Karpas-422 (cell line): ENCODE results near the gene PFN4. TPM values are rescaled to one million over a fixed set of nuclear protein-coding genes. Genes with fewer than 3 reads are reported as not detected.
A peak's percentile ranks its signal among the peaks of the same experiment; 100 is the strongest.
"Not testable (repeated sequence)": the region's sequence is repeated elsewhere in the genome, so short reads cannot be mapped to it uniquely, and the experiment has no call there.

ENCODE experiments used
- DNase-seq: peaks from one replicate; pipeline ENCODE4 v3.0.0-alpha.2; 2015
- H2AFZ ChIP-seq: fragments of 200-600 bp; sonication (generic); 2 replicates; pipeline ENCODE4 v1.6.1; 2014; ENCODE audit warnings: antibody characterized with exemption, low read length, mixed read lengths
- H3K27ac ChIP-seq: fragments of 200-600 bp; sonication (generic); 2 replicates; pipeline ENCODE4 v1.5.1; 2014; ENCODE audit warnings: mild to moderate bottlenecking, low read length, moderate library complexity
- H3K27me3 ChIP-seq: fragments of 200-600 bp; sonication (generic); 2 replicates; pipeline ENCODE4 v1.6.1; 2014; ENCODE audit warnings: low read length, mixed read lengths
- H3K36me3 ChIP-seq: fragments of 200-600 bp; sonication (generic); 2 replicates; pipeline ENCODE4 v1.6.1; 2014; ENCODE audit warnings: low read length, mixed read lengths; ENCODE audit not compliant: insufficient read depth
- H3K4me1 ChIP-seq: fragments of 200-600 bp; sonication (generic); 2 replicates; pipeline ENCODE4 v1.6.1; 2014; ENCODE audit warnings: mild to moderate bottlenecking, low read length, mixed read lengths
- H3K4me2 ChIP-seq: fragments of 200-600 bp; sonication (generic); 2 replicates; pipeline ENCODE4 v1.6.1; 2014; ENCODE audit warnings: low read length, low read depth, mild to moderate bottlenecking; ENCODE audit not compliant: poor library complexity, severe bottlenecking
- H3K4me3 ChIP-seq: fragments of 200-600 bp; sonication (generic); 2 replicates; pipeline ENCODE4 v1.5.1; 2014; ENCODE audit warnings: mild to moderate bottlenecking, antibody characterized with exemption, low read length, mixed read lengths
- H3K79me2 ChIP-seq: fragments of 200-600 bp; sonication (generic); 2 replicates; pipeline ENCODE4 v1.6.1; 2014; ENCODE audit warnings: mild to moderate bottlenecking, low read length, mixed read lengths
- H3K9ac ChIP-seq: fragments of 200-600 bp; sonication (generic); 2 replicates; pipeline ENCODE4 v1.6.0; 2014; ENCODE audit warnings: low read length
- H3K9me2 ChIP-seq: fragments of 200-600 bp; sonication (generic), shearing (Covaris generic); replicated peaks from 2 replicates; pipeline ENCODE4 v1.6.0; 2014; ENCODE audit warnings: mild to moderate bottlenecking, low read length, moderate library complexity; ENCODE audit not compliant: insufficient read depth
- H3K9me3 ChIP-seq: fragments of 300-700, 200-600 bp; sonication (generic); 2 replicates; pipeline ENCODE4 v1.6.1; 2014; ENCODE audit warnings: low read length, mixed read lengths
- H4K20me1 ChIP-seq: fragments of 200-600 bp; sonication (generic); 2 replicates; pipeline ENCODE4 v1.6.1; 2014; ENCODE audit warnings: mild to moderate bottlenecking, antibody characterized with exemption, low read length, low read depth; ENCODE audit not compliant: insufficient read depth
- total RNA-seq: library from RNA; depleted of rRNA; stranded (reverse); fragments of >200 nt; shearing (Covaris generic); gene quantifications from 2 replicates; pipeline ENCODE4 v1.2.3, GENCODE V29; 2014; ENCODE audit warnings: low replicate concordance

The PFN4 gene
- total RNA-seq, 1 experiment from 2014 or later = not detected

- not testable (repeated sequence) for H2AFZ ChIP-seq, H3K4me2 ChIP-seq, H3K27ac ChIP-seq, H3K9ac ChIP-seq, H3K79me2 ChIP-seq, H3K36me3 ChIP-seq, H3K27me3 ChIP-seq, H4K20me1 ChIP-seq, H3K4me3 ChIP-seq, H3K9me3 ChIP-seq, H3K9me2 ChIP-seq, H3K4me1 ChIP-seq
- DNase-seq = peak; percentile 16
Observed at GRCh38 chr2:24093270-24093669, 29.9 kb downstream of the PFN4 start.

- no peak overlapping the region for H2AFZ ChIP-seq
- H3K4me3 ChIP-seq = no peak overlapping the region
Observed at GRCh38 chr2:24088821-24089359, 34.2 kb downstream of the PFN4 start.

DNA sequence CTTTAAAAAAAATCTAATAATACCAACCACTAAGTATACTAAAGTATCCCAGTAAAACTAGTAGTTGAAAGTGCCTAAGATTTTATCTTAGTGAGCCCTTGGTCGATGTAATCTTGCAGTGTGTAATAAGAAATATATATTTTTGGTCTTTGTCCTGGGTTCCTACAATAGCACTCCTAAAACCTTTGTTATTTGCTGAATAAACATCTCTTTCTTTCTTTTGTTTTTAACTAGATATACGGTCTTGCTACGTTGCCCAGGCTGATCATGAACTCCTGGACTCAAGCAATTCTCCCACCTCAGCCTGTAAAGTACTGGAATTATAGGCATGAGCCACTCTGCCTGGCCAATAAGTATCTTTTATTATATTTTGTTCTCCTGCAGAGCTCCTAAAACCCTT is 36.1 kb downstream of the PFN4 start:
- H3K79me2 ChIP-seq = no peaks in the 10 kb centered on the region
- H3K9ac ChIP-seq = no peak overlapping the region
- H2AFZ ChIP-seq = no peak overlapping the region
- H3K27me3 ChIP-seq = no peaks in the 10 kb centered on the region
- no peaks in the 10 kb centered on the region; the same call in 1 of the 2 replicates for H3K36me3 ChIP-seq
- H3K4me2 ChIP-seq = no peak overlapping the region
- no peaks in the 10 kb centered on the region for H3K9me3 ChIP-seq
- peaks cover 18% of the 10 kb centered on the region for H3K4me1 ChIP-seq
- no peak overlapping the region for H3K27ac ChIP-seq
- no peaks in the 10 kb centered on the region for H3K9me2 ChIP-seq
- DNase-seq = no peak
- no peaks in the 10 kb centered on the region for H4K20me1 ChIP-seq
- H3K4me3 ChIP-seq = no peak overlapping the region

More at GRCh38 chr2:24088821-24089359, 34.2 kb downstream of the PFN4 start:
- Histone ChIP-seq H3K36me3 (no peaks in the 10 kb centered on the region), H3K4me2 (no peak overlapping the region), H3K9me3 (no peaks in the 10 kb centered on the region), H3K4me1 (peaks cover 6% of the 10 kb centered on the region), H3K9ac (no peak overlapping the region), H3K27me3 (no peaks in the 10 kb centered on the region), H3K79me2 (no peaks in the 10 kb centered on the region), H3K27ac (no peak overlapping the region), H4K20me1 (no peaks in the 10 kb centered on the region), H3K9me2 (no peaks in the 10 kb centered on the region)
- peak; percentile 17 for DNase-seq

- Histone ChIP-seq H3K4me2 (no peak overlapping the region), H3K9me3 (no peaks in the 10 kb centered on the region), H3K79me2 (no peaks in the 10 kb centered on the region), H2AFZ (no peak overlapping the region), H3K27ac (no peak overlapping the region), H3K27me3 (no peaks in the 10 kb centered on the region), H3K4me3 (no peak overlapping the region), H4K20me1 (no peaks in the 10 kb centered on the region), H3K36me3 (no peaks in the 10 kb centered on the region; the same call in 1 of the 2 replicates), H3K4me1 (peaks cover 18% of the 10 kb centered on the region), H3K9me2 (no peaks in the 10 kb centered on the region), H3K9ac (no peak overlapping the region)
- DNase-seq = no peak
Observed at GRCh38 chr2:24086241-24086640, 36.9 kb downstream of the PFN4 start.

DNA sequence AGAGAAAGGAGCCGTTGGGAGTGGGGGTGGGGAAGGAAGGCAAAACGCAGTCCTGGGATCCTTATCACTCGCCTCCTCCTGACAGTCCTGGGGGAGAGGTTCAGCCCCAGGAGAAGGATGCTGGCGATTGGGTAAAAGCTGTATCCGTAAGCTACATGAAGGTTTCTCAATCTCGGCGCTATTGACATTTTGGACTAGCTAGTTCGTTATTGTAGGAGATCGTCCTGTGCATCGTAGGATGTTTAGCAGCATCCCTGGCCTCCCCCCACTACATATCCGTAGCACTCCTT is 38.0 kb downstream of the PFN4 start:
- no peaks in the 10 kb centered on the region for H3K27me3 ChIP-seq
- peak overlapping the region; percentile 70 for H3K4me3 ChIP-seq
- peak overlapping the region; percentile 93 for H3K27ac ChIP-seq

DNA sequence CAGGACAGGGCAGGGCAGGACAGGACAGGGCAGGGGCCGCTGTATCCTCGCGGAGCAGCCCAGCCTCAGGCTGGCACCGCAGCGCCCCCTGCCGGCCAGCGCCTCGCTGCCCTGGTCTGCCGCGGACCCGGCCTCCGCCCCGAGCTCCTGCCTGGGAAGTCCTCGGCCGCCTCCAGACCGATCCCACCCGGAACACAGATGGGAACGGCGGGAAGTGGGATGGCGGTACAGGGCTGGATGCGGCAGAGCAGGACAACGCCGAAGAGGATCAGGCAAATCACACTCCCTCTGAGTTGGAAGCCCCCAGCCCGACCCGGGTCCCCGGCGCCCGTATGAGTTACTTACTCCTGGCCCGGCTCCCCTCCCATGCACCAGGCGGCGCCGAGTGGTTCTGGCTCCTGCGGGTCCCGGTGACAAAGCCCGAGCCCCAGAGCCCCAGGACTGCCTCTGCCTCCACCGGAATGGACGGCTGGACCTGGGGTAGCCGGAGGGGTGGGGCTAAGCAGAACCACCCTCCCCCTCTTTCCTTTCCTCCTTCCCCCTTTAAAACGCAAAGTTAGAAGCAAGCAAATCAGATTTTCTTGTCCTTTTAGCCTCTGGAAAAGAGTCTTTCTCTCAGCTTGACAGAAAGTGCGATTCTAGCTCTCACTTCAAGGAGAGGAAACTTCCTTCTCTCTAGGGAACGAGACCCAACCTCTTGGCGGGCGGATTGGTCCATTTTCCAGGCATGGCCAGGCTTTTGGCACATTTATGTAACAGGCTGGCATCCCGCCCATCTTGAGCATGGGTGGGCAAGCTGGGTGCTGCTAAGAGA is 38.5 kb downstream of the PFN4 start, which contains the start of gene TP53I3:
TP53I3 (minus strand) TSS at position 449 of the 814 bp plus-strand sequence. CDS start 508 bp downstream, outside the sequence.
- Histone ChIP-seq H3K27me3 (no peaks in the 10 kb centered on the region), H3K9me2 (no peaks in the 10 kb centered on the region), H3K36me3 (no peaks in the 10 kb centered on the region; the same call in 1 of the 2 replicates), H2AFZ (peak within 1 kb of the TSS; percentile 90), H3K79me2 (no peaks in the 10 kb centered on the region), H3K9me3 (no peaks in the 10 kb centered on the region), H3K27ac (peak within 1 kb of the TSS; percentile 93), H4K20me1 (no peaks in the 10 kb centered on the region), H3K4me1 (peaks cover 18% of the 10 kb centered on the region), H3K9ac (peak within 1 kb of the TSS; percentile 84), H3K4me3 (peak within 1 kb of the TSS; percentile 70), H3K4me2 (peak within 1 kb of the TSS; percentile 97)
- DNase-seq = peak; percentile 94

More for the DNA sequence above, 38.0 kb downstream of the PFN4 start:
- peak overlapping the region; percentile 84 for H3K9ac ChIP-seq
- H3K36me3 ChIP-seq = no peaks in the 10 kb centered on the region; the same call in 1 of the 2 replicates
- peak overlapping the region; percentile 90 for H2AFZ ChIP-seq
- no peaks in the 10 kb centered on the region for H3K9me3 ChIP-seq
- peak overlapping the region; percentile 97 for H3K4me2 ChIP-seq
- peaks cover 18% of the 10 kb centered on the region for H3K4me1 ChIP-seq
- no peaks in the 10 kb centered on the region for H4K20me1 ChIP-seq
- no peaks in the 10 kb centered on the region for H3K9me2 ChIP-seq
- no peak for DNase-seq
- no peaks in the 10 kb centered on the region for H3K79me2 ChIP-seq

- peaks cover 18% of the 10 kb centered on the region for H3K4me1 ChIP-seq
- DNase-seq = peak; percentile 98
- no peaks in the 10 kb centered on the region for H3K27me3 ChIP-seq
- H3K9ac ChIP-seq = peak overlapping the region; percentile 84
- no peaks in the 10 kb centered on the region for H4K20me1 ChIP-seq
- H3K4me3 ChIP-seq = peak overlapping the region; percentile 70
- H3K36me3 ChIP-seq = no peaks in the 10 kb centered on the region; the same call in 1 of the 2 replicates
- H3K4me2 ChIP-seq = peak overlapping the region; percentile 97
- no peaks in the 10 kb centered on the region for H3K9me2 ChIP-seq
- H3K27ac ChIP-seq = peak overlapping the region; percentile 93
- H2AFZ ChIP-seq = peak overlapping the region; percentile 90; the same call in 1 of the 2 replicates
- no peaks in the 10 kb centered on the region for H3K79me2 ChIP-seq
- no peaks in the 10 kb centered on the region for H3K9me3 ChIP-seq
Observed at GRCh38 chr2:24083567-24084385, 39.4 kb downstream of the PFN4 start.
